Measurements from ENCODE around the gene CORIN.

CORIN gene

GRCh38 chr4:47662975-47663374 is 174.9 kb downstream of the CORIN start:
- H2BK120ac ChIP-seq (ENCODE audit: insufficient read depth, low read length, poor library complexity): no peak overlapping the region
- no peaks in the 10 kb centered on the region for H3K79me1 ChIP-seq (ENCODE audit: low read length)
- WGBS (ENCODE audit: extremely low coverage, insufficient coverage, insufficient read length): no CpG with 5 or more reads among the region's 3 CpGs
- no peak overlapping the region for H2BK5ac ChIP-seq (ENCODE audit: low read depth, low read length, poor library complexity)
- H3K36me3 ChIP-seq (ENCODE audit: control insufficient read depth in 1 of 2, insufficient read depth in 2 of 2, low read length in 2 of 2): no peaks in the 10 kb centered on the region
- no peak overlapping the region for H3K4ac ChIP-seq (ENCODE audit: low read depth, low read length)
- no peak overlapping the region for H3K18ac ChIP-seq (ENCODE audit: low read length)
- no peaks in the 10 kb centered on the region for H3K9me3 ChIP-seq (ENCODE audit: insufficient read depth, low read depth, low read length)
- H3K9ac ChIP-seq (ENCODE audit: low read length): no peak overlapping the region
- H4K12ac ChIP-seq (ENCODE audit: low read depth, low read length): no peak overlapping the region
- H4K91ac ChIP-seq (ENCODE audit: low read depth, low read length): no peak overlapping the region
- H3K27me3 ChIP-seq (ENCODE audit: insufficient read depth, low read length): no peaks in the 10 kb centered on the region
- peak; percentile 40 to 50 for DNase-seq
- no peak overlapping the region for H3K14ac ChIP-seq (ENCODE audit: low read length)
- H2AFZ ChIP-seq (ENCODE audit: insufficient read depth, low read length, poor library complexity): no peak overlapping the region
- no peak overlapping the region for H3K4me3 ChIP-seq (ENCODE audit: low read depth, low read length)
- H3K27ac ChIP-seq (ENCODE audit: low read depth, low read length): no peak overlapping the region
- no peak overlapping the region for H4K8ac ChIP-seq (ENCODE audit: low read depth, low read length)
- H3K79me2 ChIP-seq (ENCODE audit: control insufficient read depth, insufficient read depth, low read length, poor library complexity): no peaks in the 10 kb centered on the region
- H2BK12ac ChIP-seq (ENCODE audit: low read length): no peak overlapping the region
- no peak overlapping the region for H2AK5ac ChIP-seq (ENCODE audit: low read length)
- no peaks in the 10 kb centered on the region for H3K4me1 ChIP-seq (ENCODE audit: control insufficient read depth in 1 of 2, insufficient read depth in 2 of 2, low read length in 2 of 2)
- H3K4me2 ChIP-seq (ENCODE audit: low read length): no peak overlapping the region
- H3K23ac ChIP-seq (ENCODE audit: low read length): no peak overlapping the region

GRCh38 chr4:47661741-47662140 is 176.1 kb downstream of the CORIN start:
- no CpG with 5 or more reads among the region's 1 CpG for WGBS (ENCODE audit: extremely low coverage, insufficient coverage, insufficient read length)
- Histone ChIP-seq H3K23ac (ENCODE audit: low read length) (no peak overlapping the region), H3K27me3 (ENCODE audit: insufficient read depth, low read length) (no peaks in the 10 kb centered on the region), H3K27ac (ENCODE audit: low read depth, low read length) (no peak overlapping the region), H2AK5ac (ENCODE audit: low read length) (no peak overlapping the region), H3K4me2 (ENCODE audit: low read length) (no peak overlapping the region), H3K18ac (ENCODE audit: low read length) (no peak overlapping the region), H2BK12ac (ENCODE audit: low read length) (no peak overlapping the region), H3K79me2 (ENCODE audit: control insufficient read depth, insufficient read depth, low read length, poor library complexity) (no peaks in the 10 kb centered on the region), H2BK5ac (ENCODE audit: low read depth, low read length, poor library complexity) (no peak overlapping the region), H3K4me3 (ENCODE audit: low read depth, low read length) (no peak overlapping the region), H3K9me3 (ENCODE audit: insufficient read depth, low read depth, low read length) (no peaks in the 10 kb centered on the region), H3K9ac (ENCODE audit: low read length) (no peak overlapping the region), H4K12ac (ENCODE audit: low read depth, low read length) (no peak overlapping the region), H4K8ac (ENCODE audit: low read depth, low read length) (no peak overlapping the region), H4K91ac (ENCODE audit: low read depth, low read length) (no peak overlapping the region), H3K36me3 (ENCODE audit: control insufficient read depth in 1 of 2, insufficient read depth in 2 of 2, low read length in 2 of 2) (peaks cover 0 to 1% of the 10 kb centered on the region in 2 experiments), H2AFZ (ENCODE audit: insufficient read depth, low read length, poor library complexity) (no peak overlapping the region), H3K4me1 (ENCODE audit: control insufficient read depth in 1 of 2, insufficient read depth in 2 of 2, low read length in 2 of 2) (no peaks in the 10 kb centered on the region), H2BK120ac (ENCODE audit: insufficient read depth, low read length, poor library complexity) (no peak overlapping the region), H3K14ac (ENCODE audit: low read length) (no peak overlapping the region), H3K4ac (ENCODE audit: low read depth, low read length) (no peak overlapping the region), H3K79me1 (ENCODE audit: low read length) (no peaks in the 10 kb centered on the region)
- no peak for DNase-seq

GRCh38 chr4:47659342-47659741 is 178.5 kb downstream of the CORIN start:
- Histone ChIP-seq H3K14ac (ENCODE audit: low read length) (no peak overlapping the region), H3K9ac (ENCODE audit: low read length) (no peak overlapping the region), H3K4me2 (ENCODE audit: low read length) (no peak overlapping the region), H3K79me2 (ENCODE audit: control insufficient read depth, insufficient read depth, low read length, poor library complexity) (no peaks in the 10 kb centered on the region), H3K4me1 (ENCODE audit: control insufficient read depth in 1 of 2, insufficient read depth in 2 of 2, low read length in 2 of 2) (no peaks in the 10 kb centered on the region), H3K4ac (ENCODE audit: low read depth, low read length) (no peak overlapping the region), H2BK120ac (ENCODE audit: insufficient read depth, low read length, poor library complexity) (no peak overlapping the region), H2AK5ac (ENCODE audit: low read length) (no peak overlapping the region), H4K91ac (ENCODE audit: low read depth, low read length) (no peak overlapping the region), H3K23ac (ENCODE audit: low read length) (no peak overlapping the region), H2BK5ac (ENCODE audit: low read depth, low read length, poor library complexity) (no peak overlapping the region), H4K8ac (ENCODE audit: low read depth, low read length) (no peak overlapping the region), H3K4me3 (ENCODE audit: low read depth, low read length) (no peak overlapping the region), H2BK12ac (ENCODE audit: low read length) (no peak overlapping the region), H3K27me3 (ENCODE audit: insufficient read depth, low read length) (no peaks in the 10 kb centered on the region), H3K18ac (ENCODE audit: low read length) (no peak overlapping the region), H4K12ac (ENCODE audit: low read depth, low read length) (no peak overlapping the region), H3K9me3 (ENCODE audit: insufficient read depth, low read depth, low read length) (peaks cover 2% of the 10 kb centered on the region), H3K79me1 (ENCODE audit: low read length) (no peaks in the 10 kb centered on the region), H3K36me3 (ENCODE audit: control insufficient read depth in 1 of 2, insufficient read depth in 2 of 2, low read length in 2 of 2) (peaks cover 0 to 1% of the 10 kb centered on the region in 2 experiments), H3K27ac (ENCODE audit: low read depth, low read length) (no peak overlapping the region), H2AFZ (ENCODE audit: insufficient read depth, low read length, poor library complexity) (no peak overlapping the region)
- no CpG with 5 or more reads among the region's 1 CpG for WGBS (ENCODE audit: extremely low coverage, insufficient coverage, insufficient read length)
- DNase-seq: no peak

- Histone ChIP-seq H4K91ac (ENCODE audit: low read depth, low read length) (no peak overlapping the region), H3K4me3 (ENCODE audit: low read depth, low read length) (no peak overlapping the region), H3K9me3 (ENCODE audit: insufficient read depth, low read depth, low read length) (peaks cover 2% of the 10 kb centered on the region), H3K27ac (ENCODE audit: low read depth, low read length) (no peak overlapping the region), H2BK12ac (ENCODE audit: low read length) (peak overlapping the region; percentile 64), H3K4ac (ENCODE audit: low read depth, low read length) (no peak overlapping the region), H4K12ac (ENCODE audit: low read depth, low read length) (no peak overlapping the region), H3K4me2 (ENCODE audit: low read length) (no peak overlapping the region), H3K9ac (ENCODE audit: low read length) (no peak overlapping the region), H3K79me1 (ENCODE audit: low read length) (no peaks in the 10 kb centered on the region), H3K79me2 (ENCODE audit: control insufficient read depth, insufficient read depth, low read length, poor library complexity) (no peaks in the 10 kb centered on the region), H2BK120ac (ENCODE audit: insufficient read depth, low read length, poor library complexity) (peak overlapping the region; percentile 33), H3K4me1 (ENCODE audit: control insufficient read depth in 1 of 2, insufficient read depth in 2 of 2, low read length in 2 of 2) (no peaks in the 10 kb centered on the region), H2BK5ac (ENCODE audit: low read depth, low read length, poor library complexity) (no peak overlapping the region), H3K14ac (ENCODE audit: low read length) (peak overlapping the region; percentile 30), H3K27me3 (ENCODE audit: insufficient read depth, low read length) (no peaks in the 10 kb centered on the region), H3K18ac (ENCODE audit: low read length) (no peak overlapping the region), H3K36me3 (ENCODE audit: control insufficient read depth in 1 of 2, insufficient read depth in 2 of 2, low read length in 2 of 2) (peaks cover 0 to 1% of the 10 kb centered on the region in 2 experiments), H3K23ac (ENCODE audit: low read length) (no peak overlapping the region), H2AFZ (ENCODE audit: insufficient read depth, low read length, poor library complexity) (no peak overlapping the region), H2AK5ac (ENCODE audit: low read length) (no peak overlapping the region), H4K8ac (ENCODE audit: low read depth, low read length) (no peak overlapping the region)
- no peak for DNase-seq
- WGBS (ENCODE audit: extremely low coverage, insufficient coverage, insufficient read length): no CpG with 5 or more reads among the region's 3 CpGs
These were observed 182.7 kb downstream of the CORIN start for GRCh38 chr4:47654972-47655693.
